ENCODE data around the gene TOX3.

TOX3 gene

GRCh38 chr16:52451971-52452421 is 94.9 kb downstream of the TOX3 start:
- no peak for DNase-seq (ENCODE audit: low read depth in 3 of 3)

GRCh38 chr16:52450916-52451315 is 96.0 kb downstream of the TOX3 start:
- no peak for DNase-seq (ENCODE audit: low read depth in 3 of 3)

GRCh38 chr16:52450241-52450640 is 96.7 kb downstream of the TOX3 start:
- no peak for DNase-seq (ENCODE audit: low read depth in 3 of 3)

- no peak for DNase-seq (ENCODE audit: low read depth in 3 of 3)
Measured at GRCh38 chr16:52446080-52446479, 100.9 kb downstream of the TOX3 start.

- DNase-seq (ENCODE audit: low read depth in 3 of 3): no peak
Measured at GRCh38 chr16:52441886-52442285, 105.1 kb downstream of the TOX3 start.

GRCh38 chr16:52440248-52440647 is 106.7 kb downstream of the TOX3 start:
- DNase-seq (ENCODE audit: low read depth in 3 of 3): no peak

GRCh38 chr16:52439750-52440149 is 107.2 kb downstream of the TOX3 start:
- no peak for DNase-seq (ENCODE audit: low read depth in 3 of 3)

GRCh38 chr16:52439171-52439701 is 107.7 kb downstream of the TOX3 start:
- DNase-seq (ENCODE audit: low read depth in 3 of 3): no peak

- no peak for DNase-seq (ENCODE audit: low read depth in 3 of 3)
Measured at GRCh38 chr16:52437277-52437670, 109.7 kb downstream of the TOX3 start.

- DNase-seq (ENCODE audit: low read depth in 3 of 3): no peak
Measured at GRCh38 chr16:52436339-52437276, 110.3 kb downstream of the TOX3 start.

GRCh38 chr16:52434224-52434623 is 112.7 kb downstream of the TOX3 start:
- DNase-seq (ENCODE audit: low read depth in 3 of 3): no peak

- no peak for DNase-seq (ENCODE audit: low read depth in 3 of 3)
Measured at GRCh38 chr16:52433643-52434042, 113.3 kb downstream of the TOX3 start.

- DNase-seq (ENCODE audit: low read depth in 3 of 3): no peak
Measured at GRCh38 chr16:52424591-52424990, 122.4 kb downstream of the TOX3 start.

GRCh38 chr16:52422307-52422706 is 124.6 kb downstream of the TOX3 start:
- DNase-seq (ENCODE audit: low read depth in 3 of 3): no peak

- DNase-seq (ENCODE audit: low read depth in 3 of 3): no peak
Measured at GRCh38 chr16:52418201-52418600, 128.7 kb downstream of the TOX3 start.

- DNase-seq (ENCODE audit: low read depth in 3 of 3): no peak
Measured at GRCh38 chr16:52416888-52417287, 130.1 kb downstream of the TOX3 start.

- DNase-seq (ENCODE audit: low read depth in 3 of 3): no peak
Measured at GRCh38 chr16:52411011-52411410, 135.9 kb downstream of the TOX3 start.

- no peak for DNase-seq (ENCODE audit: low read depth in 3 of 3)
Measured at GRCh38 chr16:52408191-52408845, 138.6 kb downstream of the TOX3 start.

- DNase-seq (ENCODE audit: low read depth in 3 of 3): no peak
Measured at GRCh38 chr16:52407778-52408177, 139.2 kb downstream of the TOX3 start.

GRCh38 chr16:52405441-52405840 is 141.5 kb downstream of the TOX3 start:
- no peak for DNase-seq (ENCODE audit: low read depth in 3 of 3)

- DNase-seq (ENCODE audit: low read depth in 3 of 3): no peak
Measured at GRCh38 chr16:52404546-52404945, 142.4 kb downstream of the TOX3 start.

GRCh38 chr16:52399116-52399515 is 147.8 kb downstream of the TOX3 start:
- DNase-seq (ENCODE audit: low read depth in 3 of 3): no peak

- no peak for DNase-seq (ENCODE audit: low read depth in 3 of 3)
Measured at GRCh38 chr16:52398491-52398960, 148.4 kb downstream of the TOX3 start.
